T-helper 1 cell (primary cell): Measurements from ENCODE around the gene GBX1.

Experiments
- DNase-seq, 5 donors: peaks; one replicate each; pipeline ENCODE4 v3.0.0-alpha.2; 2012 to 2020

The GBX1 gene

GRCh38 chr7:151138153-151138851 lies 29.2 kb downstream of the GBX1 start:
- no peak for DNase-seq

GRCh38 chr7:151137791-151138152 lies 29.7 kb downstream of the GBX1 start:
- no peak for DNase-seq

GRCh38 chr7:151137076-151137675 lies 30.3 kb downstream of the GBX1 start:
- no peak for DNase-seq

- DNase-seq = no peak
These were observed 31.3 kb downstream of the GBX1 start for GRCh38 chr7:151135866-151136843.

GRCh38 chr7:151135525-151135845 lies 32.0 kb downstream of the GBX1 start:
- no peak for DNase-seq

GRCh38 chr7:151134743-151135524 lies 32.6 kb downstream of the GBX1 start:
- no peak for DNase-seq

GRCh38 chr7:151133986-151134742 lies 33.3 kb downstream of the GBX1 start:
- no peak for DNase-seq

- DNase-seq = no peak
These were observed 34.1 kb downstream of the GBX1 start for GRCh38 chr7:151133266-151133985.

GRCh38 chr7:151132461-151133205 lies 34.9 kb downstream of the GBX1 start:
- no peak for DNase-seq

- no peak for DNase-seq
These were observed 35.8 kb downstream of the GBX1 start for GRCh38 chr7:151131592-151132293.

GRCh38 chr7:151131224-151131591 lies 36.3 kb downstream of the GBX1 start:
- DNase-seq = no peak

- DNase-seq = no peak
These were observed 36.7 kb downstream of the GBX1 start for GRCh38 chr7:151130741-151131157.

- DNase-seq = no peak
These were observed 37.4 kb downstream of the GBX1 start for GRCh38 chr7:151129960-151130591.

GRCh38 chr7:151129117-151129959 lies 38.2 kb downstream of the GBX1 start:
- DNase-seq = no peak

- DNase-seq = no peak
These were observed 38.8 kb downstream of the GBX1 start for GRCh38 chr7:151128716-151129115.

GRCh38 chr7:151128144-151128543 lies 39.4 kb downstream of the GBX1 start:
- no peak for DNase-seq

GRCh38 chr7:151126491-151127137 lies 40.9 kb downstream of the GBX1 start:
- DNase-seq = no peak
